Muscle of back (tissue), 11 donors: Measurements from ENCODE around the gene GIN1. TPM values are rescaled to one million over a fixed set of nuclear protein-coding genes. Genes with fewer than 3 reads are reported as not detected.
"Not testable (repeated sequence)": the region's sequence is repeated elsewhere in the genome, so short reads cannot be mapped to it uniquely, and the experiment has no call there.

Experiments used
- DNase-seq, 3 donors: peaks; one replicate each; pipeline versions ENCODE4 v3.0.0 to v3.0.0-alpha.2; 2013
- polyA plus RNA-seq, 10 donors: library from polyadenylated mRNA; unstranded; fragments of 120-200 nt; gene quantifications; one replicate each; pipeline ENCODE4 v1.2.1, GENCODE V29; 2013; ENCODE audit not compliant: insufficient read length in 10 of 10

GIN1 gene
- polyA plus RNA-seq, 10 donors: 6.8 to 10.7 (median 9.6) TPM

GRCh38 chr5:103111468-103111867 lies 8.5 kb downstream of the GIN1 start:
- no peak for DNase-seq

GRCh38 chr5:103110403-103110802 lies 9.5 kb downstream of the GIN1 start:
- DNase-seq: no peak

- no peak for DNase-seq
Observed at GRCh38 chr5:103109277-103109676, 10.7 kb downstream of the GIN1 start.

- DNase-seq: no peak
Observed at GRCh38 chr5:103108086-103108485, 11.9 kb downstream of the GIN1 start.

- no peak for DNase-seq
Observed at GRCh38 chr5:103102234-103102633, 17.7 kb downstream of the GIN1 start.

GRCh38 chr5:103101079-103101750 lies 18.7 kb downstream of the GIN1 start:
- no peak for DNase-seq

- DNase-seq: no peak
Observed at GRCh38 chr5:103098993-103099392, 20.9 kb downstream of the GIN1 start.

GRCh38 chr5:103094737-103095136 lies 25.2 kb downstream of the GIN1 start:
- no peak for DNase-seq

GRCh38 chr5:103093727-103094126 lies 26.2 kb downstream of the GIN1 start:
- DNase-seq: no peak

GRCh38 chr5:103092676-103093075 lies 27.3 kb downstream of the GIN1 start:
- no peak for DNase-seq

- no peak for DNase-seq
Observed at GRCh38 chr5:103090791-103091190, 29.1 kb downstream of the GIN1 start.

- no peak for DNase-seq
Observed at GRCh38 chr5:103089272-103089671, 30.7 kb downstream of the GIN1 start.

- no peak for DNase-seq
Observed at GRCh38 chr5:103086547-103086946, 33.4 kb downstream of the GIN1 start.

- DNase-seq: no peak
Observed at GRCh38 chr5:103079796-103080195, 40.1 kb downstream of the GIN1 start.

- DNase-seq: no peak
Observed at GRCh38 chr5:103075442-103075841, 44.5 kb downstream of the GIN1 start.

- DNase-seq: not testable (repeated sequence)
Observed at GRCh38 chr5:103073500-103073899, 46.4 kb downstream of the GIN1 start.

- no peak for DNase-seq
Observed at GRCh38 chr5:103066326-103066725, 53.6 kb downstream of the GIN1 start.

GRCh38 chr5:103060424-103060954 lies 59.4 kb downstream of the GIN1 start:
- DNase-seq: no peak

GRCh38 chr5:103059525-103059924 lies 60.4 kb downstream of the GIN1 start:
- DNase-seq: no peak

GRCh38 chr5:103057208-103058130 lies 62.5 kb downstream of the GIN1 start:
- DNase-seq: no peak

- not testable (repeated sequence) for DNase-seq
Observed at GRCh38 chr5:103046706-103047105, 73.2 kb downstream of the GIN1 start.

GRCh38 chr5:103041071-103041676 lies 78.8 kb downstream of the GIN1 start:
- peak; percentile 28 to 55 (median 42) for DNase-seq
